HL-60/S4 (cell line): Measurements from ENCODE around the gene AOX1.

Experiments used
- in situ Hi-C: fragments of 300-500 bp; cut with MboI; formaldehyde crosslinking; loops from 2 replicates; pipeline ENCODE4 v1.14.3; 2022; ENCODE audit warnings: low sequenced_read_pairs

Gene AOX1

GRCh38 chr2:200664770-200665494 is 79.1 kb downstream of the AOX1 start:
- in situ Hi-C loops: no loop called here

GRCh38 chr2:200665626-200666453 is 80.0 kb downstream of the AOX1 start:
- in situ Hi-C loops: no loop called here

GRCh38 chr2:200667413-200667812 is 81.6 kb downstream of the AOX1 start:
- in situ Hi-C loops: no loop called here

- in situ Hi-C loops: no loop called here
Measured at GRCh38 chr2:200668478-200668877, 82.7 kb downstream of the AOX1 start.

GRCh38 chr2:200669308-200669707 is 83.5 kb downstream of the AOX1 start:
- in situ Hi-C loops: no loop called here

- in situ Hi-C loops: no loop called here
Measured at GRCh38 chr2:200670313-200670712, 84.5 kb downstream of the AOX1 start.

- in situ Hi-C loops: no loop called here
Measured at GRCh38 chr2:200670751-200671150, 84.9 kb downstream of the AOX1 start.

- in situ Hi-C loops: no loop called here
Measured at GRCh38 chr2:200673191-200673590, 87.4 kb downstream of the AOX1 start.

- in situ Hi-C loops: loop anchor here (25.0 kb wide), 1 partner anchor 688 kb away; no protein-coding TSS in a partner anchor
Measured at GRCh38 chr2:200674837-200675236, 89.0 kb downstream of the AOX1 start.

- in situ Hi-C loops: loop anchor here (25.0 kb wide), 1 partner anchor 690 kb away; no protein-coding TSS in a partner anchor
Measured at GRCh38 chr2:200677171-200677570, 91.4 kb downstream of the AOX1 start.

GRCh38 chr2:200677721-200678532 is 92.1 kb downstream of the AOX1 start:
- in situ Hi-C loops: loop anchor here (25.0 kb wide), 1 partner anchor 691 kb away; no protein-coding TSS in a partner anchor

GRCh38 chr2:200679127-200679526 is 93.3 kb downstream of the AOX1 start:
- in situ Hi-C loops: loop anchor here (25.0 kb wide), 1 partner anchor 692 kb away; no protein-coding TSS in a partner anchor

- in situ Hi-C loops: loop anchor here (25.0 kb wide), 1 partner anchor 692 kb away; no protein-coding TSS in a partner anchor
Measured at GRCh38 chr2:200679535-200679934, 93.7 kb downstream of the AOX1 start.

GRCh38 chr2:200681697-200682096 is 95.9 kb downstream of the AOX1 start:
- in situ Hi-C loops: loop anchor here (25.0 kb wide), 1 partner anchor 694 kb away; no protein-coding TSS in a partner anchor

GRCh38 chr2:200682407-200682806 is 96.6 kb downstream of the AOX1 start:
- in situ Hi-C loops: loop anchor here (25.0 kb wide), 1 partner anchor 695 kb away; no protein-coding TSS in a partner anchor

GRCh38 chr2:200687922-200688920 is 102.4 kb downstream of the AOX1 start:
- in situ Hi-C loops: loop anchor here (25.0 kb wide), 1 partner anchor 701 kb away; no protein-coding TSS in a partner anchor

GRCh38 chr2:200689115-200689514 is 103.3 kb downstream of the AOX1 start:
- in situ Hi-C loops: loop anchor here (25.0 kb wide), 1 partner anchor 702 kb away; no protein-coding TSS in a partner anchor

- in situ Hi-C loops: loop anchor here (25.0 kb wide), 1 partner anchor 707 kb away; no protein-coding TSS in a partner anchor
Measured at GRCh38 chr2:200693836-200694470, 108.1 kb downstream of the AOX1 start.

- in situ Hi-C loops: loop anchor here (25.0 kb wide), 1 partner anchor 708 kb away; no protein-coding TSS in a partner anchor
Measured at GRCh38 chr2:200695191-200695590, 109.4 kb downstream of the AOX1 start.
